WTC11 (cell line): ENCODE measurements around the gene EHD4. TPM values are rescaled to one million over a fixed set of nuclear protein-coding genes. Genes with fewer than 3 reads are reported as not detected.
A peak's percentile ranks its signal among the peaks of the same experiment; 100 is the strongest.

Source experiments
- ATAC-seq: fragments of 200-7000 bp; cut with Tn5 transposase; 2 replicates; pipeline ENCODE4 v1.10.0; 2021; ENCODE audit warnings: mild to moderate bottlenecking, moderate library complexity
- CTCF ChIA-PET: fragments of 300-600 bp; sonication (Branson Sonifier 250); formaldehyde crosslinking; loops from one replicate; lab custom pipeline; 2021; ENCODE audit warnings: antibody characterized with exemption; lab: Charles Lee
- POLR2A ChIA-PET: fragments of 350-600 bp; sonication (Branson Sonifier 250); formaldehyde crosslinking; loops from one replicate; lab custom pipeline; 2021; ENCODE audit warnings: antibody characterized with exemption; lab: Charles Lee
- DNase-seq: peaks from one replicate; pipeline ENCODE4 v3.0.0; 2021; ENCODE audit warnings: low spot score
- H3K27ac Mint-ChIP-seq: 2 replicates; pipeline ENCODE4 v1.8.0; 2021; ENCODE audit warnings: mixed read lengths
- H3K27me3 Mint-ChIP-seq: 2 replicates; pipeline ENCODE4 v1.8.0; 2021; ENCODE audit warnings: low read depth, mild to moderate bottlenecking, moderate library complexity, mixed read lengths
- H3K36me3 Mint-ChIP-seq: 2 replicates; pipeline ENCODE4 v1.8.0; 2021; ENCODE audit warnings: mixed read lengths
- H3K4me1 Mint-ChIP-seq: 2 replicates; pipeline ENCODE4 v1.8.0; 2022; ENCODE audit warnings: mixed read lengths
- H3K4me3 Mint-ChIP-seq: 2 replicates; pipeline ENCODE4 v1.8.0; 2021; ENCODE audit warnings: mild to moderate bottlenecking, moderate library complexity, mixed read lengths
- H3K9me3 Mint-ChIP-seq: 2 replicates; pipeline ENCODE4 v1.8.0; 2021; ENCODE audit warnings: mixed read lengths
- CBFB ChIP-seq: sonication (generic); formaldehyde crosslinking; IDR thresholded peaks from 2 replicates; pipeline ENCODE4 v1.8.1; 2022; ENCODE audit warnings: mild to moderate bottlenecking, low read depth, missing genetic modification reagents
- E2F1 ChIP-seq: sonication (generic); formaldehyde crosslinking; IDR thresholded peaks from 2 replicates; pipeline ENCODE4 v1.8.0; 2022; ENCODE audit warnings: mild to moderate bottlenecking, missing genetic modification reagents
- FOXP4 ChIP-seq: sonication (generic); formaldehyde crosslinking; IDR thresholded peaks from 2 replicates; pipeline ENCODE4 v1.8.0; 2022; ENCODE audit warnings: mild to moderate bottlenecking, missing genetic modification reagents
- HMGA2 ChIP-seq: fragments of 250-450 bp; sonication (Bioruptor Pico); IDR thresholded peaks from 2 replicates; pipeline ENCODE4 v1.4.0; 2021; ENCODE audit warnings: mild to moderate bottlenecking, moderate library complexity
- JUN ChIP-seq: sonication (generic); formaldehyde crosslinking; IDR thresholded peaks from 2 replicates; pipeline ENCODE4 v1.8.0; 2023; ENCODE audit warnings: mild to moderate bottlenecking, missing genetic modification reagents
- NFATC4 ChIP-seq: fragments of 250-450 bp; sonication (Bioruptor Pico); IDR thresholded peaks from 2 replicates; pipeline ENCODE4 v1.9.0; 2021; ENCODE audit warnings: mild to moderate bottlenecking
- PRRX2 ChIP-seq: fragments of 250-450 bp; sonication (Bioruptor Pico); IDR thresholded peaks from 2 replicates; pipeline ENCODE4 v1.8.0; 2021; ENCODE audit warnings: mild to moderate bottlenecking
- RORB ChIP-seq: fragments of 250-450 bp; sonication (Bioruptor Pico); IDR thresholded peaks from 2 replicates; pipeline ENCODE4 v1.9.0; 2021; ENCODE audit warnings: mild to moderate bottlenecking
- TP53 ChIP-seq: sonication (generic); formaldehyde crosslinking; IDR thresholded peaks from 2 replicates; pipeline ENCODE4 v1.8.1; 2023; ENCODE audit warnings: mild to moderate bottlenecking, missing genetic modification reagents
- ZNF281 ChIP-seq: sonication (generic); formaldehyde crosslinking; IDR thresholded peaks from 2 replicates; pipeline ENCODE4 v1.8.0; 2023; ENCODE audit warnings: mild to moderate bottlenecking, missing genetic modification reagents
- ZNF532 ChIP-seq: fragments of 250-450 bp; sonication (Bioruptor Pico); IDR thresholded peaks from 2 replicates; pipeline ENCODE4 v1.9.0; 2021; ENCODE audit warnings: mild to moderate bottlenecking, borderline replicate concordance
- ZNF671 ChIP-seq: fragments of 250-450 bp; sonication (Bioruptor Pico); IDR thresholded peaks from 2 replicates; pipeline ENCODE4 v1.8.0; 2021; ENCODE audit warnings: mild to moderate bottlenecking
- total RNA-seq: library from RNA; stranded (reverse); gene quantifications from 3 replicates; pipeline ENCODE4 v1.2.3, GENCODE V29; 2021
- TF ChIP-seq, protein P1 (sequence below): sonication (generic); formaldehyde crosslinking; IDR thresholded peaks from 2 replicates; pipeline ENCODE4 v1.8.0; 2023; ENCODE audit warnings: missing genetic modification reagents, mild to moderate bottlenecking, borderline replicate concordance
- TF ChIP-seq, protein P2 (sequence below): sonication (generic); formaldehyde crosslinking; conservative IDR thresholded peaks from 2 replicates; pipeline ENCODE4 v1.8.1; 2022; ENCODE audit warnings: mild to moderate bottlenecking, missing genetic modification reagents
- TF ChIP-seq, protein P3 (sequence below): fragments of 250-450 bp; sonication (Bioruptor Pico); conservative IDR thresholded peaks from 2 replicates; pipeline ENCODE4 v1.9.0; 2021; ENCODE audit warnings: mild to moderate bottlenecking
- TF ChIP-seq, protein P4 (sequence below): sonication (generic); formaldehyde crosslinking; IDR thresholded peaks from 2 replicates; pipeline ENCODE4 v1.8.1; 2022; ENCODE audit warnings: low read depth, missing genetic modification reagents, borderline replicate concordance

Gene EHD4
- total RNA-seq, 1 experiment from 2014 or later, result 23.9 TPM

DNA sequence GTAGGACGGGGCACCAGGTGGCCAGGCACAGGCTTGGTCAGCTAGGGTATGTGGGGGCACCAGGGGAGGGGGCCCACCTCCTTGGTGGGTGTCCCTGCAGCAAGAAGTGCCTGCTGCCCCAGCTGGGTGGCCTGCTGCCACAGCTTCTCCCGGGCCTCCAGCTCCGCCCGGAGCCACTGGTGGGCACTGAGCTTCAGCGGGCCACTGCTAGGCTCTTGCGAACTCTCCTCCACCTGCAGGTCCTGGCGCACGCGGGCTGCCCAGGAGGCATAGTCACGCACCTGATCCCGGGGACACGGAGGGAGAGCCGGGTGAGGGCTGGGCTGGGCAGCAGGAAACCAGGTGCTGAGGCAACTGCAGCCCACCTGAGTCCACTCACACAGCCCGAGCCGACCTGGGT lies 104.0 kb downstream of the EHD4 start (continued):
- TF ChIP-seq, protein P1, sequence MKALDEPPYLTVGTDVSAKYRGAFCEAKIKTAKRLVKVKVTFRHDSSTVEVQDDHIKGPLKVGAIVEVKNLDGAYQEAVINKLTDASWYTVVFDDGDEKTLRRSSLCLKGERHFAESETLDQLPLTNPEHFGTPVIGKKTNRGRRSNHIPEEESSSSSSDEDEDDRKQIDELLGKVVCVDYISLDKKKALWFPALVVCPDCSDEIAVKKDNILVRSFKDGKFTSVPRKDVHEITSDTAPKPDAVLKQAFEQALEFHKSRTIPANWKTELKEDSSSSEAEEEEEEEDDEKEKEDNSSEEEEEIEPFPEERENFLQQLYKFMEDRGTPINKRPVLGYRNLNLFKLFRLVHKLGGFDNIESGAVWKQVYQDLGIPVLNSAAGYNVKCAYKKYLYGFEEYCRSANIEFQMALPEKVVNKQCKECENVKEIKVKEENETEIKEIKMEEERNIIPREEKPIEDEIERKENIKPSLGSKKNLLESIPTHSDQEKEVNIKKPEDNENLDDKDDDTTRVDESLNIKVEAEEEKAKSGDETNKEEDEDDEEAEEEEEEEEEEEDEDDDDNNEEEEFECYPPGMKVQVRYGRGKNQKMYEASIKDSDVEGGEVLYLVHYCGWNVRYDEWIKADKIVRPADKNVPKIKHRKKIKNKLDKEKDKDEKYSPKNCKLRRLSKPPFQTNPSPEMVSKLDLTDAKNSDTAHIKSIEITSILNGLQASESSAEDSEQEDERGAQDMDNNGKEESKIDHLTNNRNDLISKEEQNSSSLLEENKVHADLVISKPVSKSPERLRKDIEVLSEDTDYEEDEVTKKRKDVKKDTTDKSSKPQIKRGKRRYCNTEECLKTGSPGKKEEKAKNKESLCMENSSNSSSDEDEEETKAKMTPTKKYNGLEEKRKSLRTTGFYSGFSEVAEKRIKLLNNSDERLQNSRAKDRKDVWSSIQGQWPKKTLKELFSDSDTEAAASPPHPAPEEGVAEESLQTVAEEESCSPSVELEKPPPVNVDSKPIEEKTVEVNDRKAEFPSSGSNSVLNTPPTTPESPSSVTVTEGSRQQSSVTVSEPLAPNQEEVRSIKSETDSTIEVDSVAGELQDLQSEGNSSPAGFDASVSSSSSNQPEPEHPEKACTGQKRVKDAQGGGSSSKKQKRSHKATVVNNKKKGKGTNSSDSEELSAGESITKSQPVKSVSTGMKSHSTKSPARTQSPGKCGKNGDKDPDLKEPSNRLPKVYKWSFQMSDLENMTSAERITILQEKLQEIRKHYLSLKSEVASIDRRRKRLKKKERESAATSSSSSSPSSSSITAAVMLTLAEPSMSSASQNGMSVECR, result no peak

DNA sequence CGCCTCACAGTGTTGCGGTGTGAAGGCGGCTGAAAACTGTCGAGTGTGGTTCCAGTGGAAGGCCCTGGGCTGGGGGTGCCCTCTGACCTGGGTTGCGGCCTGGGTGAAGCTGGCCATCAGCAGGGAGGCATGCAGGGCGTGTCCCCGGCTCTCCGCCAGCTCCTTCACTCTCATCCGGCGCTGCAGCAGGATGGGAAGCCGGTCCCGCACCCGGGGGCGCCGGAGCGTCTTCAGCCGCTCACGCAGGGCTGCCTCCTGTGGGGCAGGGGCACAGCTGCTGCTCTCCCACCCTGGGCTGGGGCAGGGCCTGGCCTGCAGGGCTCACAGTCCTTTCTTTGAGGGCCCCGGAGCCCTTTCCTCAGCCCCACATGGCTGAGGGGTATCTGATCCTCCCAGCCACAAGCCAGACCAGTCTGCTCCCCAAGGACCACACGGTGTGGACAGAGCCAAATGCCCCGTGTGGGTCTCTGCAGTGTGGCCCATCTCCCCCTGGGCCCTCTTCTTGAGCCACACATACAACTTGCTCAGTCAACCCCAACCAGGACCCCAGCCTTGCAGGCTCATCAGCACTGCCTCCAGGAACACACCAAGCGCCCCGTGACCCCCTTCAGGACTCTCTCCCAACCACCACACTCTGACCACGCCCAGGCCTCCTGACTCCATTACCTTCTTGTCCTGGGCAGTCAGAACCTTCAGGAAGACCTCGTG lies 105.3 kb downstream of the EHD4 start:
- CTCF ChIA-PET, result interaction anchor here (0.8 to 1.4 kb wide), 2 partner anchors 38 to 374 kb away, joined by 3 to 8 read pairs; no protein-coding TSS in a partner anchor
- no peaks in the 10 kb centered on the region for H3K36me3 Mint-ChIP-seq
- peak overlapping the region; percentile 65 for H3K27ac Mint-ChIP-seq
- no peaks in the 10 kb centered on the region for H3K9me3 Mint-ChIP-seq
- no peaks in the 10 kb centered on the region; the same call in 1 of the 2 replicates for H3K27me3 Mint-ChIP-seq
- DNase-seq (no peak), ATAC-seq (no peak)
- peaks cover 5% of the 10 kb centered on the region for H3K4me1 Mint-ChIP-seq
- POLR2A ChIA-PET, result interaction anchor here (0.8 kb wide), 1 partner anchor 27 kb away, joined by 3 read pairs; no protein-coding TSS in a partner anchor
- no peak overlapping the region for H3K4me3 Mint-ChIP-seq
- TF ChIP-seq, protein P2, sequence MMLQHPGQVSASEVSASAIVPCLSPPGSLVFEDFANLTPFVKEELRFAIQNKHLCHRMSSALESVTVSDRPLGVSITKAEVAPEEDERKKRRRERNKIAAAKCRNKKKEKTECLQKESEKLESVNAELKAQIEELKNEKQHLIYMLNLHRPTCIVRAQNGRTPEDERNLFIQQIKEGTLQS (CRISPR knock-in tag), result no peak
- TF ChIP-seq CBFB (CRISPR knock-in tag), result no peak
- TF ChIP-seq RORB (CRISPR knock-in tag), result no peak
- no peak for TF ChIP-seq E2F1 (CRISPR knock-in tag)
- no peak for TF ChIP-seq HMGA2 (CRISPR knock-in tag)
- no peak for TF ChIP-seq ZNF281 (CRISPR knock-in tag)
- no peak for TF ChIP-seq TP53 (CRISPR knock-in tag)
- TF ChIP-seq, protein P3, sequence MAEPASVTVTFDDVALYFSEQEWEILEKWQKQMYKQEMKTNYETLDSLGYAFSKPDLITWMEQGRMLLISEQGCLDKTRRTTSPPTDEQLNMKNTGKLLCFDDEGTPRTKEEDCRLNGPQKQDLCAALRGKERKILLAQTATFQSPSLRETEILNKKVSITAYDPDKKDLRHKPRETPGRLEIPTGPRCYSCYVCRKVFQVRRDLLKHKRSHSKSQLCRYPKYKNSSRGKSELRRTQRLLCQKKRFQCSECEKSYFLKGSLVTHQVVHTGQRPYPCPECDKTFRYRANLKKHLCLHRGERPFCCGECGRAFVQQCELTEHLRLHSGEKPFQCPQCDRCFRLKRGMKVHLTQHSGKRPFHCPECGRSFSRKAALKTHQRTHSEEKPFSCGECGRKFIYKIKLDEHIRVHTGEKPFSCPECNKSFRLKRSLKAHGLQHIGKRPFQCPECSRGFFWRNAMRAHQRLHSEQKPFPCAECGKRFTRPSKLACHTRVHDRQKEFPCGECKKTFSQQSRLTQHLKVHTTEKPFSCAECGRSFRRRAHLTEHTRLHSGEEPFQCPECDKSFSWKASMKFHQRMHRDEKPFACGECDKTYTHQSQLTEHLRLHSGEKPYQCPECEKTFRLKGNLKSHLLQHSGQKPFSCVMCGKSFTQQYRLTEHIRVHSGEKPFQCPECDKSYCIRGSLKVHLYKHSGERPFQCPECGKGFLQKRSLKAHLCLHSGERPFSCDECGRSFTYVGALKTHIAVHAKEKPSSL (CRISPR knock-in tag), result no peak
- TF ChIP-seq, protein P4, sequence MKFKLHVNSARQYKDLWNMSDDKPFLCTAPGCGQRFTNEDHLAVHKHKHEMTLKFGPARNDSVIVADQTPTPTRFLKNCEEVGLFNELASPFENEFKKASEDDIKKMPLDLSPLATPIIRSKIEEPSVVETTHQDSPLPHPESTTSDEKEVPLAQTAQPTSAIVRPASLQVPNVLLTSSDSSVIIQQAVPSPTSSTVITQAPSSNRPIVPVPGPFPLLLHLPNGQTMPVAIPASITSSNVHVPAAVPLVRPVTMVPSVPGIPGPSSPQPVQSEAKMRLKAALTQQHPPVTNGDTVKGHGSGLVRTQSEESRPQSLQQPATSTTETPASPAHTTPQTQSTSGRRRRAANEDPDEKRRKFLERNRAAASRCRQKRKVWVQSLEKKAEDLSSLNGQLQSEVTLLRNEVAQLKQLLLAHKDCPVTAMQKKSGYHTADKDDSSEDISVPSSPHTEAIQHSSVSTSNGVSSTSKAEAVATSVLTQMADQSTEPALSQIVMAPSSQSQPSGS (CRISPR knock-in tag), result no peak
- no peak for TF ChIP-seq NFATC4 (CRISPR knock-in tag)
- TF ChIP-seq FOXP4 (CRISPR knock-in tag), result no peak
- TF ChIP-seq PRRX2, result no peak
- no peak for TF ChIP-seq ZNF671
- no peak for TF ChIP-seq ZNF532 (CRISPR knock-in tag)
- TF ChIP-seq JUN, result no peak
